BE2C (cell line): ENCODE measurements around the gene SLC38A8.

Experiments
- DNase-seq: peaks from one replicate; pipeline ENCODE4 v3.0.0-alpha.2; 2020
- H3K27me3 ChIP-seq: fragments of 250-450 bp; sonication (Bioruptor Pico); 2 replicates; pipeline ENCODE4 v1.5.1; 2020; ENCODE audit warnings: mild to moderate bottlenecking
- H3K36me3 ChIP-seq: fragments of 250-450 bp; sonication (Bioruptor Pico); 2 replicates; pipeline ENCODE4 v1.5.1; 2020; ENCODE audit warnings: mild to moderate bottlenecking
- H3K4me1 ChIP-seq: fragments of 250-450 bp; sonication (Bioruptor Pico); 2 replicates; pipeline ENCODE4 v1.5.1; 2020
- H3K4me3 ChIP-seq: 2 replicates; pipeline ENCODE4 v1.5.1; 2011; ENCODE audit warnings: low read depth, low read length
- H3K9me3 ChIP-seq: fragments of 250-450 bp; sonication (Bioruptor Pico); 2 replicates; pipeline ENCODE4 v1.5.1; 2020
- CTCF ChIP-seq: IDR thresholded peaks from 2 replicates; pipeline ENCODE4 v1.5.1; 2012; ENCODE audit warnings: mild to moderate bottlenecking, low read depth, low read length

Gene SLC38A8

GRCh38 chr16:84074721-84075120 lies 32.1 kb upstream of the SLC38A8 start:
- no peak for TF ChIP-seq CTCF
- no peaks in the 10 kb centered on the region for H3K27me3 ChIP-seq
- DNase-seq = no peak
- peaks cover 48% of the 10 kb centered on the region for H3K36me3 ChIP-seq
- no peaks in the 10 kb centered on the region for H3K4me1 ChIP-seq
- no peak overlapping the region for H3K4me3 ChIP-seq
- H3K9me3 ChIP-seq = no peaks in the 10 kb centered on the region

GRCh38 chr16:84072014-84072413 lies 29.4 kb upstream of the SLC38A8 start:
- H3K27me3 ChIP-seq = no peaks in the 10 kb centered on the region
- no peak for DNase-seq
- H3K36me3 ChIP-seq = peaks cover 59% of the 10 kb centered on the region
- no peaks in the 10 kb centered on the region for H3K9me3 ChIP-seq
- no peak for TF ChIP-seq CTCF
- no peaks in the 10 kb centered on the region for H3K4me1 ChIP-seq
- H3K4me3 ChIP-seq = no peak overlapping the region

- Histone ChIP-seq H3K9me3 (no peaks in the 10 kb centered on the region), H3K4me3 (no peak overlapping the region), H3K4me1 (no peaks in the 10 kb centered on the region), H3K36me3 (peaks cover 64% of the 10 kb centered on the region), H3K27me3 (no peaks in the 10 kb centered on the region)
- no peak for DNase-seq
- no peak for TF ChIP-seq CTCF
Measured at GRCh38 chr16:84071121-84071520, 28.5 kb upstream of the SLC38A8 start.

GRCh38 chr16:84069540-84069939 lies 26.9 kb upstream of the SLC38A8 start:
- peaks cover 62% of the 10 kb centered on the region for H3K36me3 ChIP-seq
- H3K4me1 ChIP-seq = no peaks in the 10 kb centered on the region

GRCh38 chr16:84068783-84069462 lies 26.3 kb upstream of the SLC38A8 start:
- no peaks in the 10 kb centered on the region for H3K4me1 ChIP-seq
- no peak for TF ChIP-seq CTCF
- H3K27me3 ChIP-seq = no peaks in the 10 kb centered on the region
- no peak for DNase-seq
- peaks cover 58% of the 10 kb centered on the region for H3K36me3 ChIP-seq
- H3K4me3 ChIP-seq = no peak overlapping the region
- H3K9me3 ChIP-seq = no peaks in the 10 kb centered on the region

More at GRCh38 chr16:84069540-84069939, 26.9 kb upstream of the SLC38A8 start:
- H3K4me3 ChIP-seq = no peak overlapping the region
- no peak for DNase-seq
- H3K27me3 ChIP-seq = no peaks in the 10 kb centered on the region
- no peaks in the 10 kb centered on the region for H3K9me3 ChIP-seq
- no peak for TF ChIP-seq CTCF

- Histone ChIP-seq H3K4me1 (no peaks in the 10 kb centered on the region; the same call in 1 of the 2 replicates), H3K36me3 (peaks cover 56% of the 10 kb centered on the region), H3K9me3 (no peaks in the 10 kb centered on the region), H3K4me3 (no peak overlapping the region), H3K27me3 (no peaks in the 10 kb centered on the region)
- no peak for TF ChIP-seq CTCF
- no peak for DNase-seq
Measured at GRCh38 chr16:84068041-84068440, 25.4 kb upstream of the SLC38A8 start.
